SU-DHL-6 (cell line): ENCODE data around the gene MGAT2.

Source experiments
- H2AFZ ChIP-seq: fragments of 200-600 bp; sonication (generic); 2 replicates; pipeline ENCODE4 v1.6.1; 2014; ENCODE audit warnings: low read depth, mild to moderate bottlenecking, moderate library complexity, mixed read lengths, antibody characterized with exemption, low read length; ENCODE audit not compliant: severe bottlenecking
- H3F3A ChIP-seq: fragments of 200-600 bp; shearing (Covaris generic); 2 replicates; pipeline ENCODE4 v1.6.0; 2016; ENCODE audit warnings: antibody characterized with exemption, mild to moderate bottlenecking; ENCODE audit not compliant: insufficient read depth
- H3K27ac ChIP-seq: fragments of 200-600 bp; sonication (generic); 2 replicates; pipeline ENCODE4 v1.5.1; 2016; ENCODE audit warnings: low read depth, mild to moderate bottlenecking, low read length, moderate library complexity, mixed read lengths
- H3K27me3 ChIP-seq: fragments of 200-600 bp; sonication (generic), shearing (Covaris generic); 2 replicates; pipeline ENCODE4 v1.6.0; 2014; ENCODE audit warnings: mild to moderate bottlenecking, low read length
- H3K36me3 ChIP-seq: fragments of 200-600 bp; sonication (generic); 2 replicates; pipeline ENCODE4 v1.6.1; 2014; ENCODE audit warnings: mild to moderate bottlenecking, low read length, mixed read lengths
- H3K4me2 ChIP-seq: fragments of 300-600, 200-600 bp; shearing (Covaris generic), sonication (generic); 2 replicates; pipeline ENCODE4 v1.6.0; 2014; ENCODE audit warnings: low read length, low read depth, mild to moderate bottlenecking; ENCODE audit not compliant: poor library complexity, severe bottlenecking
- H3K4me3 ChIP-seq: fragments of 200-600 bp; sonication (generic); 2 replicates; pipeline ENCODE4 v1.5.1; 2014; ENCODE audit warnings: antibody characterized with exemption, low read length, mild to moderate bottlenecking, mixed read lengths; ENCODE audit not compliant: insufficient read depth, poor library complexity, severe bottlenecking
- H3K79me2 ChIP-seq: fragments of 200-600 bp; sonication (generic); 2 replicates; pipeline ENCODE4 v1.6.1; 2014; ENCODE audit warnings: mild to moderate bottlenecking, low read length, moderate library complexity; ENCODE audit not compliant: insufficient read depth
- H3K9ac ChIP-seq: fragments of 200-600 bp; sonication (generic); 2 replicates; pipeline ENCODE4 v1.7.0; 2014; ENCODE audit warnings: mild to moderate bottlenecking, low read length
- H3K9me2 ChIP-seq: fragments of 200-600 bp; sonication (generic); replicated peaks from 2 replicates; pipeline ENCODE4 v1.6.1; 2014; ENCODE audit warnings: low read length; ENCODE audit not compliant: insufficient read depth
- H3K9me3 ChIP-seq: fragments of 200-600 bp; sonication (generic); 2 replicates; pipeline ENCODE4 v1.6.1; 2014; ENCODE audit warnings: low read length, mixed read lengths; ENCODE audit not compliant: insufficient read depth
- H4K20me1 ChIP-seq: fragments of 200-600 bp; sonication (generic); 2 replicates; pipeline ENCODE4 v1.6.1; 2014; ENCODE audit warnings: low read depth, mild to moderate bottlenecking, antibody characterized with exemption, low read length, moderate library complexity, mixed read lengths
- CTCF ChIP-seq: fragments of 200-600 bp; sonication (generic); IDR thresholded peaks from one replicate; pipeline ENCODE4 v1.5.1; 2017; ENCODE audit warnings: antibody characterized with exemption, mild to moderate bottlenecking, low read length, moderate library complexity; ENCODE audit not compliant: insufficient read depth, poor library complexity, severe bottlenecking
- EZH2phosphoT487 ChIP-seq: fragments of 200-600 bp; sonication (generic), shearing (Covaris generic); conservative IDR thresholded peaks from 2 replicates; pipeline ENCODE4 v1.6.1; 2018; ENCODE audit warnings: mild to moderate bottlenecking, antibody characterized with exemption, low read length, moderate library complexity, mixed read lengths

Gene MGAT2

GRCh38 chr14:49640540-49641417 is 20.2 kb downstream of the MGAT2 start:
- Histone ChIP-seq H3K27ac (peak overlapping the region; percentile 7; the same call in 1 of the 2 replicates), H3K9me3 (no peaks in the 10 kb centered on the region), H3K79me2 (peaks cover 74% of the 10 kb centered on the region), H3K4me3 (no peak overlapping the region), H3F3A (peaks cover 20% of the 10 kb centered on the region; the same call in 1 of the 2 replicates), H3K9ac (no peak overlapping the region), H3K27me3 (no peaks in the 10 kb centered on the region), H3K9me2 (no peaks in the 10 kb centered on the region), H3K4me2 (no peak overlapping the region), H2AFZ (no peak overlapping the region), H3K36me3 (peaks cover 4% of the 10 kb centered on the region; the same call in 1 of the 2 replicates), H4K20me1 (peaks cover 11% of the 10 kb centered on the region)
- TF ChIP-seq EZH2phosphoT487, result no peak

- no peaks in the 10 kb centered on the region for H3K27me3 ChIP-seq
- H3K36me3 ChIP-seq, result peaks cover 4% of the 10 kb centered on the region; the same call in 1 of the 2 replicates
- H3K4me3 ChIP-seq, result no peak overlapping the region
- H4K20me1 ChIP-seq, result peaks cover 10% of the 10 kb centered on the region
- H3F3A ChIP-seq, result peaks cover 20% of the 10 kb centered on the region; the same call in 1 of the 2 replicates
- H3K9me3 ChIP-seq, result no peaks in the 10 kb centered on the region
- TF ChIP-seq CTCF (no peak), EZH2phosphoT487 (no peak)
- H3K4me2 ChIP-seq, result peak overlapping the region; percentile 1
- peaks cover 65% of the 10 kb centered on the region for H3K79me2 ChIP-seq
- H3K9ac ChIP-seq, result peak overlapping the region; percentile 12; the same call in 1 of the 2 replicates
- H2AFZ ChIP-seq, result no peak overlapping the region
- H3K27ac ChIP-seq, result peak overlapping the region; percentile 7; the same call in 1 of the 2 replicates
- no peaks in the 10 kb centered on the region for H3K9me2 ChIP-seq
These were observed 21.1 kb downstream of the MGAT2 start for GRCh38 chr14:49641697-49642129.

- Histone ChIP-seq H3K9ac (peak overlapping the region; percentile 12; the same call in 1 of the 2 replicates), H3K27me3 (no peaks in the 10 kb centered on the region), H3K36me3 (peaks cover 4% of the 10 kb centered on the region; the same call in 1 of the 2 replicates), H3K4me2 (peak overlapping the region; percentile 1), H3K27ac (peak overlapping the region; percentile 7; the same call in 1 of the 2 replicates), H3K4me3 (no peak overlapping the region), H4K20me1 (peaks cover 5% of the 10 kb centered on the region), H3K79me2 (peaks cover 60% of the 10 kb centered on the region), H3K9me3 (no peaks in the 10 kb centered on the region), H2AFZ (no peak overlapping the region), H3K9me2 (no peaks in the 10 kb centered on the region), H3F3A (peaks cover 20% of the 10 kb centered on the region; the same call in 1 of the 2 replicates)
- TF ChIP-seq EZH2phosphoT487 (no peak), CTCF (no peak)
These were observed 21.6 kb downstream of the MGAT2 start for GRCh38 chr14:49642163-49642562.

- no peak overlapping the region for H2AFZ ChIP-seq
- no peak overlapping the region for H3K4me3 ChIP-seq
- H3K9ac ChIP-seq, result no peak overlapping the region
- no peak overlapping the region for H3K4me2 ChIP-seq
- H4K20me1 ChIP-seq, result peaks cover 10% of the 10 kb centered on the region
- H3K27ac ChIP-seq, result no peak overlapping the region
- peaks cover 3% of the 10 kb centered on the region; the same call in 1 of the 2 replicates for H3K79me2 ChIP-seq
- peaks cover 26% of the 10 kb centered on the region for H3F3A ChIP-seq
- peaks cover 22% of the 10 kb centered on the region; the same call in 1 of the 2 replicates for H3K36me3 ChIP-seq
- no peaks in the 10 kb centered on the region for H3K27me3 ChIP-seq
- H3K9me3 ChIP-seq, result no peaks in the 10 kb centered on the region
- H3K9me2 ChIP-seq, result no peaks in the 10 kb centered on the region
- TF ChIP-seq CTCF (no peak), EZH2phosphoT487 (no peak)
These were observed 32.9 kb downstream of the MGAT2 start for GRCh38 chr14:49653508-49653907.
